ENCODE data around the gene PIM3. TPM values are rescaled to one million over a fixed set of nuclear protein-coding genes. Genes with fewer than 3 reads are reported as not detected.

Gene PIM3
- total RNA-seq, 6 experiments from 2014 or later, result 14.8 to 18.8 (median 17.4) TPM

DNA sequence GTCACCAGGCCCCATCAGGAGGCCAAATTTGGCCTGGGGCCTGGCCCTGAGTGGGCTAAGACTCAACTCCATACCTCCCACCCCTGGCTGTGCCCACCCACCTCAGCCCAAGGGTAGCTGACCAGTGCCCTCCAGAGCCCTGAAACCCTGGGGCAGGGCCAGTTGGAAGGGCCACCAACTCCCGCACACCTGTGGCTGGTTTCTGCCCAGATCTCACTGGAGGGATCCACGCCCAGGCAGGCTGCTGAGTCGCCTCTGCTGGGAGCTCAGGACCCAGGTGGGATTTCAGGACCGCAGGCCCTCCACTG, 8.9 kb upstream of the PIM3 start:
- Mint-ChIP-seq H3K27me3 (ENCODE audit: insufficient read depth) (no peaks in the 10 kb centered on the region), H3K27ac (peak overlapping the region; percentile 69; the same call in 1 of the 2 replicates), H3K36me3 (ENCODE audit: low read depth) (no peaks in the 10 kb centered on the region), H3K9me3 (no peaks in the 10 kb centered on the region), H3K4me1 (ENCODE audit: low read depth) (peaks cover 10% of the 10 kb centered on the region), H3K4me3 (no peak overlapping the region)
- TF ChIP-seq CTCF (IDR thresholded peaks at IDR 0.05), result no peak
- no peak for DNase-seq

DNA sequence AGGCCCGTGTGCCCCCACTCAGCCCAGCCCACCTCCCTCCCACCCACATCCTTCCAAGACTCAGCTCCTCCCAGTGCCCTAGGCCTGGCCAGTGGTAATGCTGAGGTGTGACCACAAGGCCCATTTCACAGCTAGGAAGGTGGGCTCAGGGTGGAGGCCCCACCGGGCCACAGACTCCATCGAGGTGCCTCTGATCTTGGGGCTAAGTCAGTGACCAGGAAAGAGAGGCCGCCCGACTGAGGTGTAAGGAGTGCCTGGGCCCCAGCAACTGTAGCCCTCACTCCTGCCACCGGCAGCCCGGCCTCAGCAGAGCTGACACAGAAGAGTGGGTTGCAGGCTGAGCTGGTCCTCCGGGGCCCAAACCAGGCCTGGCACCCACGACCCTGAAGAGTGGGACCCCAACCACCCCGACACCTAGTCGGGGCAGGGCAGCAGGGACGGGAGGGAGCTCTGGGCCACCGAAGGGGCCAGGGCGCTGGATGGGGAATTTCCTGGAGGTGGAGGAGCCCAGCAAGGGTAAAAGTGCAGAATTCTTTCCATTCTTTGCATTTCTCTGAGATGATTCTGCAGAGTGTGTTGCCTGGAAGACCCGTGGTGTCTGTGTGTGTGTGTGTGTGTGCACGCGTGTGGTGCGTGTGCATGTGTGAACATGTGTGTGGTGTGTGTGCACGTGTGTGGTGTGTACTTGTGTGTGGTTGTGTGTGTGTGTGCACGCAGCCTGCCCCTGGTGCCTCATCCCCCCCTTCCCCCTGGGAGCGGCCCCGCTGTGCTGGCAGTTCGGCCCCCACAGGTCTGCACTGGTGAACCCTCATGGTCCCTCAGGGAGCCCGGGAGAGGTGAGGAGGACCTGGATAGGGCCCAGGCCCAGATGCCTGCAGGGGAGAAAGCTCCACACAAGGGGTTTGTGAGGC, 8.3 kb upstream of the PIM3 start:
- peaks cover 10% of the 10 kb centered on the region for H3K4me1 Mint-ChIP-seq (ENCODE audit: low read depth)
- H3K4me3 Mint-ChIP-seq, result no peak overlapping the region
- H3K27me3 Mint-ChIP-seq (ENCODE audit: insufficient read depth), result no peaks in the 10 kb centered on the region
- H3K36me3 Mint-ChIP-seq (ENCODE audit: low read depth), result no peaks in the 10 kb centered on the region
- DNase-seq, result peak; percentile 75
- no peak for TF ChIP-seq CTCF (IDR thresholded peaks at IDR 0.05)
- H3K27ac Mint-ChIP-seq, result peak overlapping the region; percentile 69
- H3K9me3 Mint-ChIP-seq, result no peaks in the 10 kb centered on the region

GRCh38 chr22:49953027-49953679, 7.4 kb upstream of the PIM3 start:
- TF ChIP-seq CTCF (IDR thresholded peaks at IDR 0.05), result no peak
- H3K4me3 Mint-ChIP-seq, result no peak overlapping the region
- no peak overlapping the region for H3K27ac Mint-ChIP-seq
- H3K36me3 Mint-ChIP-seq (ENCODE audit: low read depth), result no peaks in the 10 kb centered on the region
- no peaks in the 10 kb centered on the region for H3K27me3 Mint-ChIP-seq (ENCODE audit: insufficient read depth)
- no peaks in the 10 kb centered on the region for H3K9me3 Mint-ChIP-seq
- peaks cover 10% of the 10 kb centered on the region for H3K4me1 Mint-ChIP-seq (ENCODE audit: low read depth)
- DNase-seq, result no peak

GRCh38 chr22:49953680-49954344, 6.8 kb upstream of the PIM3 start:
- TF ChIP-seq CTCF (IDR thresholded peaks at IDR 0.05), result no peak
- H3K4me3 Mint-ChIP-seq, result no peak overlapping the region
- H3K9me3 Mint-ChIP-seq, result no peaks in the 10 kb centered on the region
- H3K27ac Mint-ChIP-seq, result no peak overlapping the region
- H3K36me3 Mint-ChIP-seq (ENCODE audit: low read depth), result no peaks in the 10 kb centered on the region
- DNase-seq, result no peak
- no peaks in the 10 kb centered on the region for H3K27me3 Mint-ChIP-seq (ENCODE audit: insufficient read depth)
- peaks cover 10% of the 10 kb centered on the region for H3K4me1 Mint-ChIP-seq (ENCODE audit: low read depth)

DNA sequence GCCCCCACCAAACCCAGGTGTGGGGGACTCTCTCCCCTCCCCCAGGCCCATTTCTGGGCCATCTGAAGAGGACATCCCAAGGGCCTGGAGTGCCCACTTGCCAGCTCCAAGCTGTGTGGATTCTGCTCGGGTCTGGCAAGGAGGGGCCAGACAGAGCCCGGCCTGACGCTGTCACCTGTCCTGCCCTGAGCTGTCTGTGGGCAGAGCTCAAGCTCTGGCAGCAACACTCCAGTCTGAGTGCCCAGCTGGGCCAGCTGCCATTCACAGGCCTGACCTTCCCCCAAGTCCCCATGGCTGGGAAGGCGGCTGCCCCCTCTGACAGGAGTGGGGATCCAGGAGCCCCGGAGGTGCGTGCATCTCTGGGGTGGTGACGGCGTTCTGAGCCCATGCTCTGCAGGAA, 6.2 kb upstream of the PIM3 start:
- no peak for DNase-seq
- Mint-ChIP-seq H3K36me3 (ENCODE audit: low read depth) (no peaks in the 10 kb centered on the region), H3K4me1 (ENCODE audit: low read depth) (peaks cover 11% of the 10 kb centered on the region), H3K4me3 (no peak overlapping the region), H3K27ac (no peak overlapping the region), H3K27me3 (ENCODE audit: insufficient read depth) (no peaks in the 10 kb centered on the region), H3K9me3 (no peaks in the 10 kb centered on the region)
- TF ChIP-seq CTCF (IDR thresholded peaks at IDR 0.05), result no peak

All from HFFc6 (cell line).